CD4-positive, alpha-beta T cell treated with Interferon gamma for 1 hour (primary cell): ENCODE data around the gene RERE.
A peak's percentile ranks its signal among the peaks of the same experiment; 100 is the strongest.

Experiments
- DNase-seq: peaks from one replicate; pipeline ENCODE4 v3.0.0-alpha.2; 2020

The RERE gene

DNA sequence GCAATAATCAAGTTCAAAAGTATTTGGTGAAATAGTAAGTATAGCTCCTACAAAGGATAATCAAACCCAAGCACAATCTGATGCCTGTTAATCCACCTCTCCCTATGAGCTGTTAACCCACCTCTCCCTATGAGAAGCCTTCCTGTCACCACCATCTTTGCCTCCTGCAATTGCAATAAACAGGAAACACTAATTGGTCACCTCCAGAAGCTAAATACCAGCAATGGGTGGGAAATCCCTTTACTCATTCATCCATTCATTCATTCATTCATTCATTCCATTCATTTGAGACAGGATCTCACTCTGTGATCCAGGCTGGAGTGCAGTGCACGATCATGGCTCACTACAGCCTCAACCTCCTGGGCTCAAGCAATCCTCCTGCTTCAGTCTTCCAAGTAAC is 132.8 kb downstream of the RERE start:
- DNase-seq: no peak

DNA sequence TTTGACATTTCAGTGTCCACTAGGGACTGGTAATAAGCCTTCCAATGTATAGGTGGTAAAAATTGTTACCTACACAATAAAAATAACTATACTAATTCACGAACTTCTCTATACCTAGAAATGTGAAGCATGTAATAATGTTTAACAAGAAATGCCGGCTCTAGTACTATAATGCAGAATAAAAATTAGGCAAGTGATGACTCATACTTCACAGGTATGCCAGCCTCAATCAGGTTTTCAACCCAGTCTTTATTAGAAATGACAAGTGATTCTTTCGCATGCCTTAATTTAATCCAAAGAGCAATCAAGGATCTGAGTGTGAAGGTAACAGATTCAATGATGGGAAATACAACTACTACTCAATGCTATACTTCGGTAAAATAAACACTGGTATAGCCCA is 134.9 kb downstream of the RERE start:
- no peak for DNase-seq

DNA sequence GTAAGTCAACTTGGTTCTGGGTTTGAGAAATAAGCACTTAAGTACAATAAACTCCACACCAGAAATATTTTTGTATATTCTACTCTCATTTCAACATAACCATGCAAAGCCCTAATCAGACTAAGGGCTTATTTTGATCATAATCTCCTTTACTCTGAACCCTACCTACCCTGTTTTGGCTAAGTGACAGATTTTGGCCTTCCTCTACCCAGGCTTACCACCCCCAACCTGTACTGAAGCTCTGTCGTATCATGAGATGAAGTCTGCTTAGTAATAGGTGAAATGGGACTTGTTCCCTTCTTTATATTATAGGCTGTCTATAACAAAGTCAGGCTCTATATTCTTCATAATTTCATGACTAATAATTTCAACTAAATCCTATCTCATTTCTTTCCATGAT is 135.5 kb downstream of the RERE start:
- no peak for DNase-seq

DNA sequence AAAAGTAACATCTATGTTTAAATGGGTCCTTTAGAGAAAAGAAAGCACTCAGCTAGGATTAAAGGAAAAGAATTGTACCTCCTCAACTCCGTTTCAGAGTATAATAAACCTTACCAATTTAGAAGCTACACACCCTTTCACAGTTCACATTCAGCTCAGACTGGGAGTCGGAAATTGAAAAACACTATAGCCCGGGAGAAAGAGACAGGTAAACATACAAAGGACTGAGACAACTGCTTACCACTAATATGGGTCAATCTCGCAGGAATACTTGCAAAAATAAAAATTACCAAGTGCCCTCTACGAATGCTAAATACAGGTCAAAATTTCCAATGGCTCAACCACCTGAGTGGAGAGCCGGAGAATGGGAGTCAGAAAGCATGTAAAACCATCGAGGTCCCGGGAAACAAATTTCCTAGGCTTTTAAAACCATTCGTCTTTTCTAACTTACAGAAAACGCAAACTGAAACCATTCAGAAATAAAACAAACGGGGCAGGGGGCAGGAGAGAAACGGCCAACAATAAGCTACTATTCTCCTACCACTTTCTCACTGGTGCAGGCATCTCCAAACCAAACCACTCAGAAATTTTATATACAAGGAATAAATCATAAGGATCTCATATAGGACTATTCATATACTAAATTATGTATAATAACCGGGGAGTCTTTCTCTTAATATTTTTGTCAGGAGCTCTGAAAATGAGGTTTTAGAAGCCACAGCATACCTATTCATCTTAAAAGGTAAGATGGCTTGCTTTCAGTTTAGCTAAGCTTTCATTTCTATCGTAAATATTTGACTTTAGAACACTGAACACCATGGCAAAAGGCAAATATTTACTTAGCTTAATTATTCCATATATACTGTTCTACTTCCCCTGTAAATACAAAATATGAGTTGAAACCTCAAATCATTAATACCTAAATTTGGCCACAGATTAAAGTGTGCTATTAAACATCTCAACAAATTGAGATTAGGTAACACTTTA is 136.5 kb downstream of the RERE start:
- DNase-seq: no peak

DNA sequence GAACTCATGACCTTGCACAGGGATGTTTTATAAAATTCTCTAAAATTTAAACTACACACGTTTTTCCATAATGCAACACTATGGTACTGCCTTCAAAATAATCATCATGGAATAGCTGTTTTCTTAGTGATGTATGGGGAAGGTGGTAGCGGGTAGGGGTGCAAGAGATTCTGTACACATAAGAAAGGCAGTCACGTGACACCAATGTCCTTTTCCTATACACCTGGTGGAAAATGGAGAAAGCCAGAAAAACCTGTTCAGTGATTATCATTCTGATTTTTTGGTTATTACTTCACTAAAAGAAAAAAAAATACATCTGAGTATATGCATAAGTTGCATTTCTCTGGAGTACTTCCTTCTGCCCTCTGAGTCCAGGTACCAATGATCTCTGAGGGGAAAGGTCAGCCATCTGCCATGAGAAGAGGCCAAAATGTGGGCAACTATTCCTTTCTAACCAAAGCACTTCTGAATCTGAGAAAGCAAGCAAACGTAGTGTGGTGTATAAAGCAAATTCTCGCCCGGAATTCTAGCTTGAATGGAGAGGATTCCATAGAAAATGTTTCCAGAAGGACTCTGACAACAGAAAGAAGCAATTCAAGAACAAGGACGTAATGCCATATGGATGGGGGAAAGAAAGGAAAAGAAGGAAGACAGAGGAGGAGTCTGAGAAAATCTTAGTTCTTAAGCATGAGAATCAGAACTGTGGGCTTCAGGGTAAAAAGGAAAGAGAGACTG is 137.3 kb downstream of the RERE start:
- no peak for DNase-seq

DNA sequence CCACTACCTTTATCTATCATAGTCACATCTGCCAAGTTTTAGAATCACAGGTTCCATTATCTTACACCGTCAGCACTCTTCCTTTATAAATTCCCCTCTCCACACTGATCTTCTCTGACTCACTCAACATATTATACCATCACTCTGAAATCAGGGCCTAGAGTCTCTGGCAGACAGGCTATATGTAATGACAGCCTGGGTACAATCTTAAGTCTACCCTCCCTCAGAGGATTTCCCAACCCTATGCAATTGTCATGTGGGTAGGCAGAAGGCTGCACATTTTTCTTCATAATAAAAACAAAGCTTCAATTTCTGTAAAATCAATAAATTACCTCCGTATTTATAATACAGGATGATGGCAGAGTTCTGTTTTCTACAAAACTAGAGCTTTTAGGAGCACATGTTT is 138.0 kb downstream of the RERE start:
- DNase-seq: no peak

DNA sequence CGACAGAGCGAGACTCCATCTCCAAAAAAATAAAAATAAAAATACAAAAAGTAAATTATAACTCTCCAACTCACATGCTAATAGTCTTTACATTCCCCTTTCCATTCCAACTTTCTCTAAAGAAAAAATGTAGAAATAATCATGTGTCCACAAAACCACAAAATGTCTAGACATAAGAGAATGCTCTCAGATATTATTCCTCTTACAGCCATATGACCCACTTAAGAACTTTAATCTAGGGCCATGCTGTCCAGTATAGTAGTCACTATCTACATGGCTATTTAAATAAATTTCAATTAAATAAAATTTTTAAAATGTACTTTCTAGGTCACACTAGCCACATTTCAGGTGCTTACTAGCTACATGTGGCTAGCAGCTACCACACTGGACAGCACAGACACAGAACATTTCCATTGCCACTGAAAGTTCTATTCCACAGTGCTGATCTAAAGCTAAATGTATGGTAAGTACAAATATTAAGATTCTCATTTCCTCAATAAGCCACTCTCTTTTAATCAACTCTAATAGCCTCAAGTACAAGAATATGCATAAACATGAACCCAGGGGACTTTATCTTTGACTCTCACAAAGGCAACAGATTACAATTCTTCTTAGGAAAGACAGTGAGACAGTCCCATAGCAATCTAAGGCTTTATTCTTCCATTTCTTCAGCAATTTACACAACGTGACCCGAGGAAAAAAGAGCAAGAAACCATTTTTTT is 138.6 kb downstream of the RERE start:
- DNase-seq: no peak

DNA sequence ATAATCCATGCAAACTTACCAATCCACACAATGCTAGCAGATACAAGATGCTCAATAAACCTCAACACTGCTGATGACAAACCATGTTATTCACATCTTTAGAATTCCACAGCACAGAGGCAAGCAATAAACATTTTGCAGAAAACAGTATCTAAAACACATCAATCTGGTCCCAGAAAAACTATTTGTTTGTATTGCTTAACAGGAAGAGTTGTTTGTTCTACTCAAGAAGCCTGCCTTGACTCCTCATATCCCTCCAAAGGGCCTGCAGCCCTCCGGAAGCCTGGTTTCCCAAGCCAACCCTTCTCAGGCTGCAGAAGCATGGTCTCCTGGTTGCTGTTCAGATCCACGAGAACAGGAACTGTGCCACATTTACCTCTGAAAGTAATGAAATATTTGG is 139.7 kb downstream of the RERE start:
- DNase-seq: no peak

DNA sequence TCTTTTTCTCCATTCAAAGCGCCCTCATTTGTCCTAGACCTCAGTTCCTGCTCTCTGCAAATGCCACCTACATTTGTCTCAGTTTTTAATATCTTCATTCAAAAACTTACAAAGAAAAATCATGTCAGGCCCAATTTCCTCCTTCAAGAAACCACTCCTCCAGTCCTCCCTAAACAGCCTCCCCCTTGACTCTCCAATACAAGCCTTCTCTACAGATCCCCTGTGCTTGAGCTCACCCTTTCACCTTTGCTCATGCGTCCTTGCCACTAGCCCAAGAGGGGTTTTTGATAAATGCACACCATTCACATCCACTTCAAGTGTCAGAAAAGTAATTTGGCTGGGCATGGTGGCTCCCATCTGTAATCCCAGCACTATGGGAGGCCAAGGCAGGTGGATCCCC is 140.6 kb downstream of the RERE start:
- DNase-seq: no peak

DNA sequence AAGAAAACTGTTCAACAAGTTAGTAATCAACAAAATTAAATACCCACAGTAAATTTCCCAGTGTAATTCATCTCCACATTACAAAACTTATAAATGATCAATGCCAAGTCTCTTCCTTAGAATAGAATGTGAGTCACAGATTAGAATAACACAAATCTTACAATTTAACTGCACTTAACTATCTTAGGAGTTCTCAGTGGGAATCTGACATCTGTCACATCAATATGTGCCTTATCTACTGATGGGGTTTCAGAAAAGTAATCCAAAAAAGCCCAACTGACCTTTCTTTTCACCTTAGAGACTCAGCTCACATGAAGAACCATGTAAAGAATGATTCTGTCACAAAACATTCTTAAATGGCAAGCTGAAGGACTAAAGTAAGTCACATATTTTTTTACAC is 141.4 kb downstream of the RERE start:
- no peak for DNase-seq

DNA sequence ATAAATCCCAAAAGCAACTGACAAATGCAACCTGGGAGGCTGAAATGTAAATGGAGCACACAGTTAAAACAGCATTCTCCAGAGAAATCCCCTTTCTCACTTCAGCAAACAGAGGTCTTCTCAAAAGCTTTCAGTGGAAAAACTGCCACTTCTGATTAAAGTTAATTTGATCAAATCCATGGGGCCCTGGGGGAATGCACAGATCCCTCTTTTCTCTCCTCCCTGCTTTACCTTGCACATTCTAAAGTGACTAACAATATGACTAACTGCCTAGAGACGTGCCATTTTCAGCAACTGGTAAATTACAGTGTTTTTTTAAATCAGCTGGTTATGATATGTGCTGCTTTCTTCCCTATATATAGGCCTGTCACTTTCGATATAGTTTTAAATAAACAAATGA is 142.5 kb downstream of the RERE start:
- DNase-seq: no peak

DNA sequence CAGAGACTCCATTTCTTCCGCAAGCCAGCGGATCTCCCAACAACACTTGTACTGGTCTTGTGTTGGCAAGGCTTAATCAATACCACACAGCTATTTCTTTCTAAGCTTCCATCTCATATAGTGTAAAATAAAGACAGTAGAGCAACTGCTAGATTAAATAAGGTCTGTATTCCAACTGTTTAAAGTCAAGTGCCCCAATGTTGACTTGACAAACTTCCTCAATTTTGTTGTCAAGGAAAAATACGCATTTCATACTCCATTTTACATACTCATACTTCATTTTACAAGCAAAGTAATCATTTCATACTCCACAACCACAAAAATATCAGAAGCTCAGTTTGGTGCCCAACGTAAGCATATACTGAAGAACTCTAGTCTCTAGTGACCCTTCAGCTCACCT is 143.0 kb downstream of the RERE start:
- no peak for DNase-seq

DNA sequence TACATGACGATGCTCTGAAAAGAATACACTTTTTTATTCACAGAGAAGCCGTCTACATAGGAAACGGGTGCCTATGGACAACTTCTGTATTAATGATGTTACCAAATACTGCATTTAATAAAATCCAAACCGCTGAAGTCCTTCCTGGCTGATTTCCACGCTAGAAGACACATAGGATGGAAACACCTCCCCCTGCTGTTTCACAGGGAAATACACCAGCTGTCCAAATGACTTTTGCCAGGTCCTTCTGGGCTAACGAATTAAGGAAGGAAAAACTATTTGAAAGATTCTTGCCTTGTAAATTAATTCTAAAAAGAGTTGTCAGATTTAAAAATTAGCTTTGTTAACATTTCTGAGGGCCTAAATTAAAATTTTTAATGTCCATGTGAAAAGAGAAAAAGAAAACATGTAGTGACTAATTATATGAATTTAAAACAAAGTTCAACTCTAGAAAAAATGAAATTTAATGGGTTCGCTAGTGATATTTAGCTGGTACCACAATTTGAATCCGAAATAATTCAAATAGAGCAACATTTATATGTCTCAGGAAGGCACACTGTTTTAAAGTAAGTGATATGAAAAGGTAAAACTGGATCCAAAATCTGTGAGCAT is 146.0 kb downstream of the RERE start:
- peak; percentile 11 for DNase-seq

DNA sequence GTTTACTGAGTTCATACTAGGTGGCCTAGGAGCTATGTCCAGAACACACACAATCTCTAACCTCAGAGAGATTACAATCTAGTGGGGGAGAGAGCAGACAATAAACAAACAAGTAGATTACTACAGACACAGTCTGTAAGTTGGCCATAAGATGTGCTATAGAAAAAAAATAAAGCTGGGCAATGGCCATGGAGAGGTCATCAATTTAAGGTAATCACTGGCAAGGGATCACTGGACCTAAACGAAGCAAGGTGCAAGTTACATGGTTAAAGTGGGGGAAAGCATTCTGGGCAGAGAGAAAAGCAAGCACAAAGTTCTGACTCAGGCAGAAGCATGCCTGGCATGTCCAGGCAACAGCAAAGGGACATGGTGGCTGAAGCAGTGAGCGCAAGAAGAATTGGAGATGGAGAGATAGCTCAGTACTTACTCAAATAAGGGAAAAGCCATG is 147.0 kb downstream of the RERE start:
- no peak for DNase-seq

DNA sequence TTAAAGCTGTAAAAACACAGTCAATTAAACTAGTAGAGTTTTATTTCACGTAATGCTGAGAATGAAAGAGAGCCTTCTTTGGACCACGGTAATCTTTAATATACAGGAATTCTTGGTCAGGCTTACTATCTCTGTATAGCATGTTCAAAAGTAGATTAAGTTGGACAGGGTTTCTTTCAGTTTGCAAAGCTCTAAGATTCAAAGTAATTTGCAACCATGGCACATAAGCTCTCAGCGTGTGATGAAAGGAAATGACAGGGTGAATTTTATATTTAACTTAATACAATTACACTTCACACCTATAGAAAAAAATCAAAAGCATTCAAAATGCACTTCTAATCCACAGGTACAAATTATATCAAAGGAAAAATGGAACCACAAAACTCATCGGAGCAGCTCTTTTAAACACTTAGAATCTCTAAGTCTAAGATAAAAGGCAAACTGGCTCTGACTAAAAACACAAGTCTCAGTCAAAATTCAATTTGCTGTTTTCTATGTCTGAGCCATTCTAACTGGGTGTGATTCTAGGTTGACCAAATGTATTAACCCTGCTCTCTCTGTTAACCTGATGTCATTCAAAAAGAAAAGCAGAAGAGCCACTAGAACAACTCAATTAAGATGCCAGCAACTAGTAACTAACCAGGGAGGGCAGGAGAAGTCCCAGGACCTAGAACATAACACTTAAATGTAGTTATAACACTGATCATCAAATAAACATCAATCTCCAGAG is 147.7 kb downstream of the RERE start:
- no peak for DNase-seq

DNA sequence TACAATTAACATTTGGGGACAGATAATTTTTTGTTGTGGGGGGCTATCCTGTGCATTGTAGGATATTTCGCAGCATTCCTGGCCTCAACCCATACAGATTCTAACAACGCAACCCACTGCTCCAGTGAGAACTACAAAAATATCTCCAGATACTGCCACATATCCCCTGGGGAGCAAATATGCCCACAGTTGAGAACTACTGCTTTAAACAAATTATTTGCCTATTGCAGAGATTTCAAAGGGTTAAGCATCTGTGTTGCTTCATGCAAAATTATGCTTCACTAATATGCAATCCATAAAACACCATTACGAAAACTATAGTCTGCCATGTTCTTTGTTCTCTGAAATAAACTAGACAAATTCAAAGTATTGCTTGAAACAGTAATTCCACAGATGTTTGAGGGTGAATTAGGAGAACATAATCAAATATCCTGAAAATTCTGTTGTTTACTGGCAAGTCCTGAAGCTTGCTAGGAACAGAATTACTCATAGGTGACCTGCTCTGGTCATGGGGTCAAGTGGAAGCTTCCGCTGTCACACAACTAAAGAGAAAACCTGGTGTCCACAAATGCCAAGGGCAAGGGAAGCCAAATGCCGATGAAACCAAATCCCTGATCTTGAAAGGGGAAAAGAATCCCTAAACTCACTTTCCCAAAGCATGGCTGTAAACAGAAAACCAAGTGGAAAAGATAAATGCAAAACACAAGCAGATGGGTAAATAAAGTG is 149.4 kb downstream of the RERE start:
- DNase-seq: no peak

DNA sequence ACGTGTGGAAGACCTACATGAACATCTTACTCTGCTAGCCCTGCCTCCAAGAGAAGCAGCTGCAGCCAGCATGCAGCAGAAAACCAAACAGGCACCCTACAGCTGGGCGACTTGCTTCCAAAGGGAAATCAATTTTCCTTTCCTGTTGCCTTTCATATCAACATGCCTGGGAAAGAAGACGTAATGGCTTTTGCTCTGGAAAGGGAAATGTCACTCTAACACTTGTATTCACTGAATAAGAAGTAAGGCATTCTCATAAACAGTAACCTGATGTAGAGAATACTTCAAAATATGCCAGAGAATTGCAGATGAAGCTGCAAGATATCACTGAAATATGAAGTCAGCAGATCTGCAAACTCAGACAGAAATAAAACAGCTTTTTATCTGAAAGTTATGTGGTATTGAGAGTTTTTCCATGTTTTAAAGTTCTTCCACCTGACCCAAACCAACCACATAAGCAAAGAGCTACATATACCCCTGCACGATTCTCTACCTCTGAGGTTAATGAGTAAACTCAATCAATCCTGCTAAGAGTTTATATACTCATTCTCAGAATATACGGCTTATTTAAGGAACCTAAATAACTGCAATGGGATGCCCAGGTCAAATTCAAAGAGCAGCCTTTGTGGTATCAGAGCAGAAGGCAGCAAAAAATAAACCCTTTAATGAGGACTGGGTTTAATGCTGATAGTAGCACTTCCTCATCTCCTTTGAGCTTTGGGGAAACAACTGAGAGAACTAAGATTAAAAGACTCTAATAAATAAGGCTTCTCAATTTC is 150.9 kb downstream of the RERE start:
- DNase-seq: no peak

DNA sequence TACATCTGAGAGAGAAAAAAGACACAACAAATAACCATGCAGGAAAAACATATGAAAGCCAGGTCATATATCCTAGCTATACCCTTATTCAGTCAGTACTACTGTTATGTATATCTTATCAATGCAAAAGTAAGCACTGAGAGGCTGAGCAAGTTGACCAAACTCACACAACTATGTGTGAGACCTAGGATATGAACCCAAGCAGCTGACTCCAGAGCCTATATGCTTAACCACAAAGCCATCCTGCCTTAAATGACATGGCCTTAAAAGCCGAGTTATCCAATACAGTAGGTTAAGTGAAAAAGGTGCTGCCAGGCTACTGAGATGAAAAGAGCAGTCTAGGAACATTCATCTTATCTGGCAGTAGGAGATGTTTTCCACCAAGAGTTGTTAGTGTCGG is 151.6 kb downstream of the RERE start:
- no peak for DNase-seq

DNA sequence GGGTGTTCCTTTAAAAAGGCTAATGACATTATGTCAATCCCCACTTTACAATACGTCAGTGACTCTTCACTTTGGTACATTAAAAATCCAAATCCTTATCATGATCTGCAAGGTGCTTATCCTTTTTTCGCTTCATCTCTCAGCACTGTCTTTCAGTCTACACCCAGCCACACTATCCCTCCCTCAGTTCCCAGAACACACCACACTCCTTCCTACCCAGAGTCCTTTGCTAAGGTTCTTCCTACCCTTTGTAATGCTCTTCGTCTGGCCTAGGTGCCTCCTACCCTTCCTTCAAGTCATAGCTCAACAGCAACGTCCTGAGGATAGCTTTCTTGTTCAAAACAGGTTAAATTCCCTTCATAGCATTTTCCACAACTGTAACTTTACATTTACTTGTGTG is 152.6 kb downstream of the RERE start:
- DNase-seq: no peak

DNA sequence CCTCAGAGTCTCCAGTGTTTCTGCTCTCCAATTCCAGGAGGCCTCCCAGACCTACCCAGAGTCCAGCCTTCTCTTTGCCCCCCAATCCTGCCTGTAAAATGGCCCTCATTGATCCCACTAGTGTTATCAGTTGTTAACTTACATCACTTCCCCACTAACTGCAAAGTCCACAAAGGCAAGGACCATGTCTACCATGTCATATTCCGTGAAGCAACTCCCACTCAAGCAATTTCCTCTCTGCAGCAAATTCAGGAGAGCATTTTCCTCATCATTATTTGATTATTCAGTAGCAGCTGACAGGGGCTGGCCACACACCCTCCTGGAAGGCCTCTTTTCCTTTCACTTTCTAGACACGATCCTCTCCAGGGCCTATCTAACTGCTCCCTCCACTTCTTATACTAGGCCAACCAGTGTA is 153.5 kb downstream of the RERE start:
- peak; percentile 9 for DNase-seq
